ENCODE measurements around the gene DAPK1.

Gene DAPK1

DNA sequence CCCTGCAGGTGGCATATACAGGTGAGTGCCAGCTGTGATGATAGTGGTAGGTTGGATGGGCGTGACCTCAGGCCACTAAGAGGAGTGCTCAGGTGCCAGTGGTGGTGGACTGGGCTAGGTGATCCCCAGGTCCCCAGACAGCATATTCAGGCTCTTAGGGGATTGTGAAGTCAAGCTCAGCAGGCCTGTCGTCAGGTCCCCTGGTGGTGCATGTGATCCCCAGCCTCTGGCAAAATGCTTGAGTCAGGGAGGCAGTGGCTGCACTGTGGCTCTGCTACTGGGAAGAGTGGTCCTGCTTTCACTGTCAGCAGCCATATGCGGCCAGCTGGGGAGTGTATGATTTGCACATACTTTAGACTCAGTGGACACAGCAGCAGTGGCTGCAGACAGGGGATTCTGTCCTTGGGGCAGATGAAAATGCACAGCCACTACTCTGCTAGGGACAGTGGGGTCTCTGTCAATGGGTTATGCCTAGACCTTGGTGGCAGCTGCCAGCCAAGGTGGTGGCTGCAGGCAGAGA, 196.6 kb downstream of the DAPK1 start:
- DNase-seq (ENCODE audit: low spot score): no peak

DNA sequence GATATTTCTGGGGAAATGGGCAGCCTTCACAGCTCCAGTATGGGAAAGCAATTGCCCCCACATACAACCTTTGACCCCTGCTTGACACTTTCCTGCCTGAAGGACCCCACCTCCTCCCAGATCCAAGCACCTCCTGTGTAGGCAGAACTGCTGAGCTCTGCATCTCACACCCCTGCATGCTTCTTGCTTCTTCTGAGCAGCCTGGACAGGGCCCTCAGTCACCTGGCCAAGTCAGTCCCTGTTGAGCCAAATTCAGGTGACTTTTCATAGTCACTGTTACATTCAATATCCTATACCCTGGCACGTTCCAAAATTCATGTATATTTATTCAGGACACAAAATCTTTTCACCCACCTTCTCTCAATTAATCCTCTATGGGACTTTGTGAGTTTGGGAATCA, 197.9 kb downstream of the DAPK1 start:
- DNase-seq (ENCODE audit: low spot score): no peak

DNA sequence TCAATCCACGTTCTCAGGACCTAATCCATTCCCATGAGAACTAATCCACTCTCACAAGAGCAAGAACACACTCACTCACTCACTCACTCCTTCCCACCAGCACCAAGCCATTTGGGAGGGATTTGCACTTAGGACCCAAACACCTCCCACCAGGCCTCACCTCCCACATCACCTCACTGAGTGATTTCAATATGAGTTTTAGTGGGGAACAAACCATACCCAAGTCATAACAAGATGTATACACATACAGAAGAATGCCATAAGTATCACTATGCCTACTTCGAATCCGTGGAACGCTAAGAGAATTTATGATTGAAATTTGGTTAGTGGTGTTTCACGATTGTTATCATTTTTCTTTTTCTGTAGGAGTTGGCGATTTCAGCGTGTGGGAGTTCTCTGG, 199.0 kb downstream of the DAPK1 start:
- DNase-seq (ENCODE audit: low spot score): no peak

DNA sequence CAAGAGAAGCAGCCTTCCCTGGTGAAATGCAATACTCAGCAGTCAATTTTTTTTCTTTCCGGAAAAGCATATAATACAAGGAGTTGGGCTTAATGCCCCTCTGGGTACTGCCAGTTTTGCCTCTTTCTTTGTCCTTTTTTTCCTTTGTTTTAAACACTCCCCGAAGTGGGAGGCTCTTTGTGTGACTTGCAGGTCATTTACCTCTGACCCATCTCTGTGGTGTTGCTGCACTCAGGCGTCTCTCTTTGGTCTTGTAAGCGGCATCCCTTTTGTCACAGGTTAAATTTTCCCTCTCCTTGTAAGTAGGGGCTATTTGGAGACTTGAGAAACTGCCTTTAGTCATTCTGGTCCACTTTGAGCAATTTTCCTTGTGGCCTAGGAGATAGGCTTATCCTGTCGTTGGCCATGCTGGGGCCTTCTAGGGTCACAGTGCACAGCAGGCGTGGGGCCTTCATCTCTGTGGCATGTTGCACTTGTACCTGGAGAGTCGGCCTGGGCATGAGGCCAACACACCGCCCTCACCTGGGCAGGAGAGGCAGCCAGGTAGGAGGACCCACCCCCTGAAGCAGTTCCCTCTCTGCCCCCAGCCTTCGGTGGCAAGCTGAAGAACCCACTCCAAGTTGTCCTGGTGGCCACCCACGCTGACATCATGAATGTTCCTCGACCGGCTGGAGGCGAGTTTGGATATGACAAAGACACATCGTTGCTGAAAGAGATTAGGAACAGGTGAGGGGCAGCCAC, 200.6 kb downstream of the DAPK1 start:
- DNase-seq (ENCODE audit: low spot score): no peak

DNA sequence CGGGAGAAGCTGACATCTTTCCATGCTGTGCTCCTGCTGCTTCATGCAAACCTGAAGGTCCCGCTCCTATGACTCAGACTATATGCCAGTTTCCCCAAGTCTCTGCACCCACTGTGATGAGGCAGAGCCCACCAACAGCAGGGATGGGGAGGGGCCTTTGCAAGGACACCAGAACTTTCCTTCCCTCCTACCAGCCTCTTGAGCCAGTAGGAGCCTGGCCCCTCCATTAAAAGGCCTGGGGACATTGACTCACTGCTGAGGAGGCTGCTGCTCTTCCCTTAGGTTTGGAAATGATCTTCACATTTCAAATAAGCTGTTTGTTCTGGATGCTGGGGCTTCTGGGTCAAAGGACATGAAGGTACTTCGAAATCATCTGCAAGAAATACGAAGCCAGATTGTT, 202.2 kb downstream of the DAPK1 start:
- no peak for DNase-seq (ENCODE audit: low spot score)

DNA sequence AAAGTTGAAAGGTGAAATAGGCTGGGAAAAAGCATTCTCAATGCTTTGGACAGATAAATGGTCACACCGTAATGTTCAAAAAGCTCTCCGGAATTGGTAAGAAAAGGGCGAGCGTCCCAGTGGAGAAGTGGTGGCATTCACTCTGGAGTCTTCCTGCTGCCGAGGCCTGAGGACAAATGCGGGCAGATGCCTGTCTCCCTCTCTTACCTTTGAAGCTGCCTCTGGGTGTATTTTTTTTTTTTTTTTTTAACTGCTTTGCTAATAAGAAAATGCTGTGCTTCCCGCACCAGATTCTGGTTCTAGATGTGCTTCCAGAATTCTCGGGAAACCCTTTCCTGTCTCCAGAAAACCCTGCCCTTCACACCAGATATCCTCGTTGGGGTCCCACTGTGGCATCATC, 203.8 kb downstream of the DAPK1 start:
- DNase-seq (ENCODE audit: low spot score): no peak

DNA sequence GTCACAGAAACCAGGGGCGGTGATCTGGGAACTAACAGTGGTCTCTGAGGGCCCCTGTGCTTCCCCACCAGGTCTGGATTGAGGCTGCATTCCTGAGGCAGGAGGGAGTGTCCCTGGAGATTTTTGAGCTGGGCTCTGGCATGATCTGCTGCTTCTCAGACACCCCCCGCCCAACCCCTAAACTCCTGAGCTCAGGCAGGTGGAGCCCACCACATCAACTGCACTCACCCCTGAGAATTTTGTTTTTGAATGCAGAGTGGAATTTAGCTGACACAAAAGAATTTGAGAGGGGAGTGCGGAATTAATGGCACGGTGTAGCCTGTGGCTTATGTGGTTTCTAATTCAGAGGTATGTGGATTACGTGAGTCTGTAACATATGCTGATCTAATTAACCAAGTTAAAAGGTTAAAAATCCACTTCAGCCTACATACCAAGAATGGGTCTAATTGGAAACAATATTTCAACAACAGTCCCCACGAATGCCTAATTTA, 204.3 kb downstream of the DAPK1 start:
- no peak for DNase-seq (ENCODE audit: low spot score)

DNA sequence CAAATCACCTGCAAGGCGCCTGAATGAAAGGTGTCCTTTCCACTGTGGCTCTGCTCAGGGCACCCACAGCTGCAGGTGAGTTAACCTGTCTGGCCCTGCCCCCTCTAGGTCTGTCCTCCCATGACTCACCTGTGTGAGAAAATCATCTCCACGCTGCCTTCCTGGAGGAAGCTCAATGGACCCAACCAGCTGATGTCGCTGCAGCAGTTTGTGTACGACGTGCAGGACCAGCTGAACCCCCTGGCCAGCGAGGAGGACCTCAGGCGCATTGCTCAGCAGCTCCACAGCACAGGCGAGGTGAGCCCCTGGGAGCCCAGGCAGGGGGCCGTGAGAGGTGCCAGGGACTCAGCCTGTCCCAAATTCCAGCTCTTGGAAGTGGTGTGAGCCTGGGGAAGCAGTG, 205.3 kb downstream of the DAPK1 start:
- no peak for DNase-seq (ENCODE audit: low spot score)

DNA sequence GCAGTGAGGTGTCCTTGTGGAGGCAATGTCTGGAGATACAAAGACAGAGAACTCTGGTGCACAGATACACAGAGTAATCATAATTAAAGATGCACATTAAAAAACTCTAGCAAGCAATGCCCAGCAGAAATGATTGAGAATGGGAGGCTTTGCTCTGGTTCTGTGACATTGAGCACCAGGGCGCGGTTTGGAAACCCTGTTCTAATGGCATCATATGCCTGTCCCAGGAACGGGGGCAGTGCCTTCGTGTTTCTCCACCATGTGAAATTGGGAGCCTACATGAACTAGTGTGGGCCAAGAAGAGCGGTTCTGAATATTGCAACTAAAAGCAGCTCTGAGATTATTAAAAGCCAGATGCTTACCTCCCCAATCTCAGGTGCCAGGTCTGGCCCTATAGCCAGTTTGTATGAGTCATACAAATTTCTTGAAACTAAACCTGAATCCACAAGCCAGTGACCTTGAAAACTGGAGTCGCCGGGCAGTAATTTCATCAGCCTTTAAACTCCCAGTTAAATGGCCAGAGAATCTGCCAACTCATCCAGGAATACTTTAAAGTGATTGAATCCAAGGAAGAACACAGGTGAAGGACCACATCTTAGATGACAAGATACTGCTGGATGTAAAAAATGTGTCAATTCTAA, 206.1 kb downstream of the DAPK1 start:
- no peak for DNase-seq (ENCODE audit: low spot score)

DNA sequence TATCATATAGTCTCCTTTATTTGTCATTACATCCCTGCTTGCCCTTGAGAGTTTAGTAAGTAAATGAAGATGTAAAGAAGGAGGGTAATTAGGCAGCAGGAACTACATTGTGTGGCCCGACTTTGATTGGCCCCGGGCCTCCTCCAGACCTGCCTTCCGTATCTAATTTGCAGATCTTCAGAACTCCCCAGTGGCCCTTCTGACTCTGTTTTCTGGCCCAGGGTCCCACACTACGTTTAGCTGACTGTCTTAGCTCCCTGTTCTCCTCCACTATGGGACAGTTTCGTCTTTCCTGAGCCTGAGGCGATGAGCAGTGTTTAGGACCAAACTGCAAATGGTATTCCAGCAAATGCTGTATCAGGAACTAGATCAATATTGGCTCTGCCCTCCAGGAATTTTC, 206.7 kb downstream of the DAPK1 start:
- no peak for DNase-seq (ENCODE audit: low spot score)

DNA sequence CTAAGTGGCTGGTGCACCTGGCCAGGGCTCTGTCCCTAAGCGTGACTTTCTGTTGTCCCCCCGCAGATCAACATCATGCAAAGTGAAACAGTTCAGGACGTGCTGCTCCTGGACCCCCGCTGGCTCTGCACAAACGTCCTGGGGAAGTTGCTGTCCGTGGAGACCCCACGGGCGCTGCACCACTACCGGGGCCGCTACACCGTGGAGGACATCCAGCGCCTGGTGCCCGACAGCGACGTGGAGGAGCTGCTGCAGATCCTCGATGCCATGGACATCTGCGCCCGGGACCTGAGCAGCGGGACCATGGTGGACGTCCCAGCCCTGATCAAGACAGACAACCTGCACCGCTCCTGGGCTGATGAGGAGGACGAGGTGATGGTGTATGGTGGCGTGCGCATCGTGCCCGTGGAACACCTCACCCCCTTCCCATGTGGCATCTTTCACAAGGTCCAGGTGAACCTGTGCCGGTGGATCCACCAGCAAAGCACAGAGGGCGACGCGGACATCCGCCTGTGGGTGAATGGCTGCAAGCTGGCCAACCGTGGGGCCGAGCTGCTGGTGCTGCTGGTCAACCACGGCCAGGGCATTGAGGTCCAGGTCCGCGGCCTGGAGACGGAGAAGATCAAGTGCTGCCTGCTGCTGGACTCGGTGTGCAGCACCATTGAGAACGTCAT, 208.5 kb downstream of the DAPK1 start:
- DNase-seq (ENCODE audit: low spot score): no peak

DNA sequence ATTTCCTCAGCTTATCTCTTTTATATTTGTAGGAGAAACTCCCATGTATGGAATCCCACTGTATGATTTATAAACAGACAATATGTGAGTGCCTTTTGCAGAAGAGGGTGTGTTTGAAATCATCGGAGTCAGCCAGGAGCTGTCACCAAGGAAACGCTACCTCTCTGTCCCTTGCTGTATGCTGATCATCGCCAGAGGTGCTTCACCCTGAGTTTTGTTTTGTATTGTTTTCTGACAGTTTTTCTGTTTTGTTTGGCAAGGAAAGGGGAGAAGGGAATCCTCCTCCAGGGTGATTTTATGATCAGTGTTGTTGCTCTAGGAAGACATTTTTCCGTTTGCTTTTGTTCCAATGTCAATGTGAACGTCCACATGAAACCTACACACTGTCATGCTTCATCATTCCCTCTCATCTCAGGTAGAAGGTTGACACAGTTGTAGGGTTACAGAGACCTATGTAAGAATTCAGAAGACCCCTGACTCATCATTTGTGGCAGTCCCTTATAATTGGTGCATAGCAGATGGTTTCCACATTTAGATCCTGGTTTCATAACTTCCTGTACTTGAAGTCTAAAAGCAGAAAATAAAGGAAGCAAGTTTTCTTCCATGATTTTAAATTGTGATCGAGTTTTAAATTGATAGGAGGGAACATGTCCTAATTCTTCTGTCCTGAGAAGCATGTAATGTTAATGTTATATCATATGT, 210.3 kb downstream of the DAPK1 start:
- no peak for DNase-seq (ENCODE audit: low spot score)

DNA sequence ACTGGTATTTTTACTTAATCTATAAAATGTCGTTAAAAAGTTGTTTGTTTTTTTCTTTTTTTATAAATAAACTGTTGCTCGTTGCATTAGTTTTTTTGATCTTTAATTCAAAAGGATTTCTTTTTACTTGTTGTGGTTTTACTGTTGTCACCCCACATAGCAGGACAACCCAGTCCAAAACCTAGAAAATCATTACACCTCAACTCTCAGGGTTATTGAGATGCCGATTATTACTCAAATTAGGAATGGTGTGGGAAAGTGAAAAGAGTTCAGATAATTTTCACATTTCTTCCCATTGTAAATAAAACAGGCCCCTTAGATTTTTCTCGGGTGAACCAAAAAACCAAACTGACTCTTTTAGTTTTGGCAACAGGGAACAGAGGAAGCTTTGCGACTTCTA, 210.9 kb downstream of the DAPK1 start:
- no peak for DNase-seq (ENCODE audit: low spot score)

DNA sequence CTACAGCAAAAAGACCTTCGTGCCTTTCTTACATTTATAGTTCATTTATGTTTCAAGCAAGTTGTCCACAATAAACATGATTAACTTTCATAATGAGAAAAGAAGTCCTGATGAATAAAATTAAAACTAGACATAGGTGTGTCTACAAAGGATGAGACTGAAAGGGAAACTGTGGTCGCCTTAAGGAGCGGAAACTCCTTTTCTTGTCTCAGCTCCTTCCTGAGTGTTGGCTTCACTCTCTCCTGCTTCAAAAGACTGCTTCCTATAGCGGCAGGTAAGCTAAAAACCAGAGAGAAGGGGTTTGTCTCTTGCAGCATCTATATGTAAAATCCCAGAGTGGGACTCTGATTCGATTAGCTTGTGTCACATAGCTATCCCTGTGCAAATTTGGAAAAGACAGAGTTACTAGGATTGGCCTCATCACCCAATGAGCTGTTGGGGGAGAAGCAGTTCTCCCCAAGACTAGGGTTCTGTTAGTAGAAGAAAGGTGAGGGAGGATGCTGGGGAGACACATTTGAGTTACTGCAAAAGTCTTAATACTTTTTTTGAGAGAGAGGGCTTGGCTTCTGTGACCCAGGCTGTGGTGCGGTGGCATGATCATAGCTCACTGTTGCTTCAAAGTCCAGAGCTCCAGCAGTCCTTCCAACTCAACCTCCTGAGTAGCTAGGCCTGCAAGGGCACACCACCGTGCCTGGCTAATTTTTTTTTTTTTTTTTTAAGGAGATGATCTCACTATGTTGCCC, 211.5 kb downstream of the DAPK1 start:
- DNase-seq (ENCODE audit: low spot score): no peak

DNA sequence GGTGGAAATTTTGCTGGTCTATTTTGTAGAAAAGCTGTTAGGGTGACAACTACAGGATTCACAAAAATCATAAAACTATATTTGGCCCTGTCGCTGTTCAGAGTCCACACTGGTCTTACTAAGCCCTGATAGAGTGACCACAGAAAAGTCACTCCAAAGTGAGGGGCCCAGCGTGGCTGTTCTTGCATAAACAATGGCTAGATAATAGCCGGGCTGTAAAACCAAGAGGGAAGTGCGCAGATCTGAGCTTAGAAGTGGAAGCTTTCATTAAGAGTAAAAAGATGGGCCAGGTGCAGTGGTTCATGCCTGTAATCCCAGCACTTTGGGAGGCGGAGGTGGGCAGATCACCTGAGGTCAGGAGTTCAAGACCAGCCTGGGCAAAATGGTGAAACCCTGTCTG, 212.8 kb downstream of the DAPK1 start:
- DNase-seq (ENCODE audit: low spot score): no peak

DNA sequence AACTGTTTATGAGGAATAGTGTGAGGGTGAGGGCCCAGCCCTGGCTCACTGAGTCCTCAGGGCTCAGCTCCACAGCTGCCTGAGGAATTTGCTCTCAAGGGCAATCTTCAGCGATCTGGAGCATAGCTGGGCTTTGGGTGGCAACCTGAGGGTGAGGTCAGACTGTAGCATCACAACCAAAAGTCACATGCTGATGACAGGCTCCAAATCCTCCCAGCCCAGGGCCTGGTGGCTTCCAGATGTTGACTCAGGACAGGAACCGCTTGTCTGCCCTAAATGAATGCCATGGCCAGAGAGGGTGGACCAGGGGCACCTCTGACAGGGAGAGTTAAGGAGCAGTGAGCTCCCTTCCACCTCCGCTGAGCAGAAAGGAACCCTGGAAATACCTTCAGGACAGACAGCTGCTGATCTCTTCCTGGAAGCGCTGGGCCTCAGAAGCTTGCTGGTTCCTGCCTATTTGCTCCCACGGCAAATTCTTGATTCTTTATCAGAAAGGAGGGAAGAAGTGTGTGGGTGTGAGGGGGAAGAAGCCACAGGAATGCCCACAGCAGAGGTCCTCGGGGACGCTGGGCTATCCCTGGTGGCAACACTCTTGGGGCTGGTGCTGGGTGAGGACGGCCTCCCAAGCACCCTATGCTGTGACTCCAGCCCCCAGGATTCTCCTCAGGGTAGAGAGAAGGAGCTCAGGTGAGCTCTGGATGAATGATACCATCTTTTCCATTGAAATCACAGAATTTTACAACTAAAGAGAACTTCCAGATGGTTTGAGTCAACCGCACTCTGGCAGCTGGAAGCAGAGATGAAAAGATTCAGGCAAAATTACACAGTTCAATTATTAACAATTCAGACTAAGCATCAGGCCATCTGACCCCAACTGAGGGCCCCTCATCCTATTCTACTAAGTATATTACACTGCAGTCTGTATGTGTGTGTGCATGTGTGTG, 214.5 kb downstream of the DAPK1 start:
- DNase-seq (ENCODE audit: low spot score): no peak

DNA sequence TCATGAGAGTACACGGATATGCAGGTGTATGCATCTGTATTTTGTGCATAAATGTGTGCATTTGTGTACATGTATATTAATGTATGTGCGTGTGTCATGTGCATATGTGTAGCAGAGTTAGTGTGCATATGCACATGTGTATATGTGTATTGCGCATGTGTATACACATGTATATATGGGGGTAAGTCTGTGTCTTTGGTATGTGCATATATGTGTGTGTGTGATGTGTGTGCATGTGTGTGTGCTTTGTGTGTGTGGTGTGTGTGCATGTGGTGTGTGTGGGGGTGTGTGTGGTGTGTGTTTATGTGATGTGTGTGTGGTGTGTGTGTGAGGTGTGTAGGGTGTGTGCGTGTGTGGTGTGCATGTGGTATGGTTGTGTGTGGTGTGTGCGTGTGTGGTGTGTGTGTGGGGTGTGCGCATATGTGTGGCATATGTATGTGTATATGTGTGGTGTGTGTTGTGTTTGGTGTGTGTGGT, 215.2 kb downstream of the DAPK1 start:
- DNase-seq (ENCODE audit: low spot score): no peak

DNA sequence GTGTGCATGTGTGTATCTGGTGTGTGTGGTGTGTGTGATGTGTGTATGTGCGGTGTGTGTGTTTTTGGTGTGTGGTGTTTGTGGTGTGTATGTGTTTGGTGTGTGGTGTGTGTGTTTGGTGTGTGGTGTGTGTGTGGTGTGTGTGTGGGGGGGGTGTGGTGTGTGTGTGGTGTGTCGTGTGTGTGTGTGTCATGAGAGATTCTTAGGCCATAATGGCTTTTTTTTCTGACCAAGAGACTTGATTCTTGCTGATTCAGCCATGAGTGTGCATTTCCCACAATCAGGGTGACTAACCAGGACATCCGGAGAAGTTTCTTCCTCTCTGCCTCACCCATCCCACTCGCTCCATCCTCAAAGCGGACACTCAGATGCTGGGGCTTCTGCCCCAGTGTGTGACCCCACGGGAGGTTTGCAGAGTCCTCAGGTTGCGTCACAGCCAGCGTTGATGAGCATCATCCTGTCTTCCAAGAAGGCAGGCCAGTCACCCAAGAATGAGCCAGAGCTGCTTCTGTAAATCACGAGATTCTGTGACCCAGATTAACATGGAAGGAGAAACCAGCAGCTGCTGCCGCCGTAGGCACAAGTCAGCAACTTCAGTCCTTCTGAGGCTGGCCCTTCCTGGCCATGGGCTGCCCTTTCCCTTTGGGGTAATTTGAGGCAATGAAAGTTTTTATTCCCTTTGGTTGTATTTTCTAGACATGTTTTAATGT, 215.8 kb downstream of the DAPK1 start:
- DNase-seq (ENCODE audit: low spot score): peak; percentile 74

DNA sequence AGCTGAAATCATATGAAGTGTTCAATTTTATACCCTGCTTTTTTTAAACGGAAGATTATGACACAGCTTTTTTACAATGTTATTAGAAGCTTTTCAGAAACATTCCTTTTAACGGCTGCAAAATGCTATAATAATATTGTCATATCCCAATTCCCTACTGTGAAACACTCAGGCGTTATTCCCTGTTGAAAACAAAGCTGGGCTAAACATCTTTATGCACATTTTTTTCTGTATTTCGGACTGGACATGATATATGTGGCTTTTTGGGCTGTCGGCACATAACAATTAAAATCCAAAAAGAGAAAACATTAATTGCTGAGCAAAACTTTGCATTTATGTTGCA, 216.3 kb downstream of the DAPK1 start:
- DNase-seq (ENCODE audit: low spot score): no peak

DNA sequence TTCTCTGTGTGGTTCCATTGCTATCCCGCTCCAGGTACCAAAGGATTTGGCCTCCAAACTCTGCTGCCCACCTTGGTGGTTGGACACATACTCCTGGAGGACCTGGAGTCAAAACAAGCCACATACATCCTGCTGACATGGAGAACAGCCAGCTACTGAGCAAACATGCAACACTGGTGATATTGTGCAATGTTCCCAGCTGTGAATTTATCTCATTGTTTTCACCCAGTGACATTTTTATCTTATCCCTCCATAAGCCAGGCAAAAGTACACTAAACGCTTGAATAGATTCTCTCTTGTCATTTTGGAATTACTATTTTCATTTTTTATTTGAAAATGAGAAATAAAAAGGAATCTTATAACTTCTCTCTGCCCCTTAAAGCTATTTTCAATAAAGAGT, 217.2 kb downstream of the DAPK1 start:
- DNase-seq (ENCODE audit: low spot score): peak; percentile 79

Measured in Ammon's horn (tissue), 1 donor.